ENCODE results near the gene TMEM260.

DNA sequence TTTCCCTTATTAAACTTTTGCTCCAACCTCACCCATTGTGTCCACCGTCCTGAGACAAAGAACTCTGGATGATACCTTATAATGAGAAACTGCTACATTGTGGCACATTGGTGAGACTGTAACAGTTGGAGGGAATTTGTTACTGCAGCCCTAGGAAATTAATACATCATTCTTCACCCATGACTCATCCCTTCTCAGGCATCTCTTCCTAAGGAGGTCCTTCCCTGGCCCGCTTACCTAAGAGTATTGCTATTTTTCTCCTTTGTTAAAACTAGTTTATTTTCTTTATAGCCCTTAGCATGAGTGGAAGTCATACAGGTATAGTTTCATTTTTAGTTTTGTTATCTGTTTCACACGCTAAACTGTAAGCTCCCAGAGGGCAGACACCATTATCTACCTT, 87.1 kb downstream of the TMEM260 start:
- TF ChIP-seq KLF5 (IDR thresholded peaks at IDR 0.05; ENCODE audit: partially characterized antibody) (no peak), POU2F2 (IDR thresholded peaks at IDR 0.05; ENCODE audit: borderline replicate concordance, low read depth, low read length) (no peak), FOXM1 (IDR thresholded peaks at IDR 0.05; ENCODE audit: low read depth, low read length) (no peak), TCF7 (IDR thresholded peaks at IDR 0.05; ENCODE audit: borderline replicate concordance) (no peak), CREB1 (IDR thresholded peaks at IDR 0.05; ENCODE audit: low read depth) (no peak), TARDBP (IDR thresholded peaks at IDR 0.05; ENCODE audit: borderline replicate concordance) (no peak), POLR2AphosphoS5 (IDR thresholded peaks at IDR 0.05; ENCODE audit: low read length) (no peak), SMC3 (IDR thresholded peaks at IDR 0.05; ENCODE audit: borderline replicate concordance, low read length) (no peak), NFIC (IDR thresholded peaks at IDR 0.05; ENCODE audit: low read depth, low read length) (no peak)
- TF ChIP-seq, protein P1, sequence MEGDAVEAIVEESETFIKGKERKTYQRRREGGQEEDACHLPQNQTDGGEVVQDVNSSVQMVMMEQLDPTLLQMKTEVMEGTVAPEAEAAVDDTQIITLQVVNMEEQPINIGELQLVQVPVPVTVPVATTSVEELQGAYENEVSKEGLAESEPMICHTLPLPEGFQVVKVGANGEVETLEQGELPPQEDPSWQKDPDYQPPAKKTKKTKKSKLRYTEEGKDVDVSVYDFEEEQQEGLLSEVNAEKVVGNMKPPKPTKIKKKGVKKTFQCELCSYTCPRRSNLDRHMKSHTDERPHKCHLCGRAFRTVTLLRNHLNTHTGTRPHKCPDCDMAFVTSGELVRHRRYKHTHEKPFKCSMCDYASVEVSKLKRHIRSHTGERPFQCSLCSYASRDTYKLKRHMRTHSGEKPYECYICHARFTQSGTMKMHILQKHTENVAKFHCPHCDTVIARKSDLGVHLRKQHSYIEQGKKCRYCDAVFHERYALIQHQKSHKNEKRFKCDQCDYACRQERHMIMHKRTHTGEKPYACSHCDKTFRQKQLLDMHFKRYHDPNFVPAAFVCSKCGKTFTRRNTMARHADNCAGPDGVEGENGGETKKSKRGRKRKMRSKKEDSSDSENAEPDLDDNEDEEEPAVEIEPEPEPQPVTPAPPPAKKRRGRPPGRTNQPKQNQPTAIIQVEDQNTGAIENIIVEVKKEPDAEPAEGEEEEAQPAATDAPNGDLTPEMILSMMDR (IDR thresholded peaks at IDR 0.05 in 2 of 3, conservative IDR thresholded peaks at IDR 0.05 in 1 of 3; ENCODE audit: control insufficient read depth in 2 of 3, extremely low read depth in 1 of 3, insufficient read depth in 1 of 3, low read depth in 3 of 3, low read length in 3 of 3): no peak
- TF ChIP-seq, protein P2, sequence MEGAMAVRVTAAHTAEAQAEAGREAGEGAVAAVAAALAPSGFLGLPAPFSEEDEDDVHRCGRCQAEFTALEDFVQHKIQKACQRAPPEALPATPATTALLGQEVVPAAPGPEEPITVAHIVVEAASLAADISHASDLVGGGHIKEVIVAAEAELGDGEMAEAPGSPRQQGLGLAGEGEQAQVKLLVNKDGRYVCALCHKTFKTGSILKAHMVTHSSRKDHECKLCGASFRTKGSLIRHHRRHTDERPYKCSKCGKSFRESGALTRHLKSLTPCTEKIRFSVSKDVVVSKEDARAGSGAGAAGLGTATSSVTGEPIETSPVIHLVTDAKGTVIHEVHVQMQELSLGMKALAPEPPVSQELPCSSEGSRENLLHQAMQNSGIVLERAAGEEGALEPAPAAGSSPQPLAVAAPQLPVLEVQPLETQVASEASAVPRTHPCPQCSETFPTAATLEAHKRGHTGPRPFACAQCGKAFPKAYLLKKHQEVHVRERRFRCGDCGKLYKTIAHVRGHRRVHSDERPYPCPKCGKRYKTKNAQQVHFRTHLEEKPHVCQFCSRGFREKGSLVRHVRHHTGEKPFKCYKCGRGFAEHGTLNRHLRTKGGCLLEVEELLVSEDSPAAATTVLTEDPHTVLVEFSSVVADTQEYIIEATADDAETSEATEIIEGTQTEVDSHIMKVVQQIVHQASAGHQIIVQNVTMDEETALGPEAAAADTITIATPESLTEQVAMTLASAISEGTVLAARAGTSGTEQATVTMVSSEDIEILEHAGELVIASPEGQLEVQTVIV (IDR thresholded peaks at IDR 0.05; ENCODE audit: borderline replicate concordance, partially characterized antibody): no peak
- TF ChIP-seq, protein P3, sequence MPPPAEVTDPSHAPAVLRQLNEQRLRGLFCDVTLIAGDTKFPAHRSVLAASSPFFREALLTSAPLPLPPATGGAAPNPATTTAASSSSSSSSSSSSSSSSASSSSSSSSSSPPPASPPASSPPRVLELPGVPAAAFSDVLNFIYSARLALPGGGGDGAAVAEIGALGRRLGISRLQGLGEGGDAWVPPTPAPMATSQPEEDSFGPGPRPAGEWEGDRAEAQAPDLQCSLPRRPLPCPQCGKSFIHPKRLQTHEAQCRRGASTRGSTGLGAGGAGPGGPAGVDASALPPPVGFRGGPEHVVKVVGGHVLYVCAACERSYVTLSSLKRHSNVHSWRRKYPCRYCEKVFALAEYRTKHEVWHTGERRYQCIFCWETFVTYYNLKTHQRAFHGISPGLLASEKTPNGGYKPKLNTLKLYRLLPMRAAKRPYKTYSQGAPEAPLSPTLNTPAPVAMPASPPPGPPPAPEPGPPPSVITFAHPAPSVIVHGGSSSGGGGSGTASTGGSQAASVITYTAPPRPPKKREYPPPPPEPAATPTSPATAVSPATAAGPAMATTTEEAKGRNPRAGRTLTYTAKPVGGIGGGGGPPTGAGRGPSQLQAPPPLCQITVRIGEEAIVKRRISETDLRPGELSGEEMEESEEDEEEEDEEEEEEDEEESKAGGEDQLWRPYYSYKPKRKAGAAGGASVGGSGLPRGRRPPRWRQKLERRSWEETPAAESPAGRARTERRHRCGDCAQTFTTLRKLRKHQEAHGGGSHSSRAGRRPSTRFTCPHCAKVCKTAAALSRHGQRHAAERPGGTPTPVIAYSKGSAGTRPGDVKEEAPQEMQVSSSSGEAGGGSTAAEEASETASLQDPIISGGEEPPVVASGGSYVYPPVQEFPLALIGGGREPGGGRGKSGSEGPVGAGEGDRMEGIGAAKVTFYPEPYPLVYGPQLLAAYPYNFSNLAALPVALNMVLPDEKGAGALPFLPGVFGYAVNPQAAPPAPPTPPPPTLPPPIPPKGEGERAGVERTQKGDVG (CRISPR knock-in tag; IDR thresholded peaks at IDR 0.05): no peak

Data from GM12878 (cell line).